HepG2 (cell line): ENCODE measurements around the gene MSMO1. TPM values are rescaled to one million over a fixed set of nuclear protein-coding genes. Genes with fewer than 3 reads are reported as not detected.
A peak's percentile ranks its signal among the peaks of the same experiment; 100 is the strongest.

Experiments used
- FOXA3 ChIP-seq: IDR thresholded peaks from 2 replicates; pipeline ENCODE4 v1.6.1; 2016; ENCODE audit warnings: missing genetic modification reagents, missing compliant biosample characterization
- GTF3A ChIP-seq: sonication (generic); formaldehyde crosslinking; conservative IDR thresholded peaks from 2 replicates; pipeline ENCODE4 v1.4.0; 2020; ENCODE audit warnings: mild to moderate bottlenecking, missing genetic modification reagents
- HDAC2 ChIP-seq: sonication (generic); formaldehyde crosslinking; IDR thresholded peaks from 2 replicates; pipeline ENCODE4 v1.4.0; 2020; ENCODE audit warnings: missing genetic modification reagents
- ISL2 ChIP-seq: sonication (generic); formaldehyde crosslinking; IDR thresholded peaks from 2 replicates; pipeline ENCODE4 v1.5.0; 2020; ENCODE audit warnings: missing genetic modification reagents
- RAD21 ChIP-seq: fragments of 450-650 bp; formaldehyde crosslinking; IDR thresholded peaks from 2 replicates; pipeline ENCODE4 v1.5.0; 2020; ENCODE audit warnings: mild to moderate bottlenecking
- SP140L ChIP-seq: sonication (generic); formaldehyde crosslinking; IDR thresholded peaks from 2 replicates; pipeline ENCODE4 v1.4.0; 2020; ENCODE audit warnings: missing genetic modification reagents, borderline replicate concordance
- ZNF12 ChIP-seq: sonication (generic); formaldehyde crosslinking; IDR thresholded peaks from 2 replicates; pipeline ENCODE4 v1.5.0; 2020; ENCODE audit warnings: missing genetic modification reagents
- ZSCAN25 ChIP-seq: sonication (generic); formaldehyde crosslinking; IDR thresholded peaks from 2 replicates; pipeline ENCODE4 v1.8.0; 2022; ENCODE audit warnings: mild to moderate bottlenecking, missing genetic modification reagents
- polyA plus RNA-seq, 8 experiments: library from polyadenylated mRNA; depleted of rRNA in 3 of 8; stranded (reverse) in 7 of 8; unstranded in 1 of 8; fragments of >200 nt; fragmentation: Illumina TruSeq in 4 of 8; extraction: Trizol in 4 of 8; gene quantifications; 2 replicates each; pipeline versions ENCODE4 v1.2.1 to v1.2.3, GENCODE V29; 2011 to 2016; ENCODE audit warnings: low read depth in 4 of 8, missing spikeins in 1 of 8, mixed read lengths in 1 of 8; ENCODE audit not compliant: insufficient read depth in 1 of 8
- total RNA-seq, 5 experiments: library from RNA; depleted of rRNA; stranded (reverse); fragments of >200 nt; fragmentation: Illumina TruSeq; extraction: Trizol; gene quantifications; 2 replicates each; pipeline ENCODE4 v1.2.3, GENCODE V29; 2016; ENCODE audit warnings: low read depth in 1 of 5
- TF ChIP-seq, protein P1 (sequence below): sonication (generic); formaldehyde crosslinking; IDR thresholded peaks from 2 replicates; pipeline ENCODE4 v1.8.1; 2023; ENCODE audit warnings: mild to moderate bottlenecking, missing genetic modification reagents
- TF ChIP-seq, protein P2 (sequence below): sonication (generic); formaldehyde crosslinking; IDR thresholded peaks from 2 replicates; pipeline ENCODE4 v1.5.1; 2020; ENCODE audit warnings: mild to moderate bottlenecking, missing genetic modification reagents
- TF ChIP-seq, protein P3 (sequence below): sonication (generic); formaldehyde crosslinking; IDR thresholded peaks from 2 replicates; pipeline ENCODE4 v1.4.0; 2020; ENCODE audit warnings: missing genetic modification reagents
- TF ChIP-seq, protein P4 (sequence below): sonication (generic); formaldehyde crosslinking; IDR thresholded peaks from 2 replicates; pipeline ENCODE4 v1.5.1; 2020; ENCODE audit warnings: missing genetic modification reagents, mild to moderate bottlenecking, borderline replicate concordance
- TF ChIP-seq, protein P5 (sequence below): sonication (generic); formaldehyde crosslinking; IDR thresholded peaks from 2 replicates; pipeline ENCODE4 v1.5.1; 2020; ENCODE audit warnings: mild to moderate bottlenecking, missing genetic modification reagents, moderate library complexity
- TF ChIP-seq, protein P6 (sequence below), 2 experiments: sonication (generic) in 1 of 2; formaldehyde crosslinking in 1 of 2; IDR thresholded peaks; 2 replicates each; pipeline versions ENCODE4 v1.4.0 to v1.6.1; 2018 to 2020; ENCODE audit warnings: missing genetic modification reagents in 2 of 2, borderline replicate concordance in 1 of 2, low read depth in 1 of 2, mild to moderate bottlenecking in 1 of 2, missing biosample characterization in 1 of 2

MSMO1 gene
- total and polyA plus RNA-seq, 2 of the 13 experiments (the other 11 are each of a cell fraction or from before 2014, with no cell fraction given): 98.1 to 216 TPM

DNA sequence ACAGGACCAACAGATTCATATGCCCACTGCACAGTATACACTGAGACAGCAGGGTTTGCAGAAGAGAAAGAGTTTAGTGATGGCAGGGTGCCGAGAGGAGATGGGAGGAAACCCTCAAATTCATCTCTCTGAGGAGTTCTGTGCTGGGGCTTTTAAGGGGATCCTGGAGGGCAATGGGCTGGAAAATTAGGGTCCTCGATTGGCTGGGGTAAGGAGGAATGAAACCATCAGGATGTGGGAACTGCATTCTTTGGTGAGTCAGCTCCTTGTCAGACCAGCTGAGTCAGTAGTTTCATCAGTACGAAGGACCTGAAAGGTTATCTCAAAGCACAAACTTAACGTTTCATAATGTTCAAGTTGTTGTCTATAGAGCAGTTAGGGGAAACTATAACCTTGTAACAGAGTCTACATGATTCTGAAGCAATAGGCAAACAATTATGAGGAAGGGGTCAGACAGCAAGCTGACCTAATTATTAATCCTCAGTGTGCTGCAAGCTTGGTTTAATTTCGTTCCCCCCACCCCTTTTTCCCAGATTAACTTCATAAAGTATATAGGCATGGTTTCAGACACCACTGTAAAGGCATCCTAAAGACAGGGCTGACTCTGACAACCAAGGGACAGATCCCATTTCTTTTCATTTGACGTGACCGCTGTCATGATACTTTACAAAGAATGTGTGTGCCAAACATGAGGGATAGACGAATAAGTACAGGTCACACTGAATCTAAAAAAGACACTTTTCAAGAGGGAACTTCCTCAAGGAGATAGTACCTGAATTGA lies 1.5 kb upstream of the MSMO1 start (continued):
- TF ChIP-seq, protein P1, sequence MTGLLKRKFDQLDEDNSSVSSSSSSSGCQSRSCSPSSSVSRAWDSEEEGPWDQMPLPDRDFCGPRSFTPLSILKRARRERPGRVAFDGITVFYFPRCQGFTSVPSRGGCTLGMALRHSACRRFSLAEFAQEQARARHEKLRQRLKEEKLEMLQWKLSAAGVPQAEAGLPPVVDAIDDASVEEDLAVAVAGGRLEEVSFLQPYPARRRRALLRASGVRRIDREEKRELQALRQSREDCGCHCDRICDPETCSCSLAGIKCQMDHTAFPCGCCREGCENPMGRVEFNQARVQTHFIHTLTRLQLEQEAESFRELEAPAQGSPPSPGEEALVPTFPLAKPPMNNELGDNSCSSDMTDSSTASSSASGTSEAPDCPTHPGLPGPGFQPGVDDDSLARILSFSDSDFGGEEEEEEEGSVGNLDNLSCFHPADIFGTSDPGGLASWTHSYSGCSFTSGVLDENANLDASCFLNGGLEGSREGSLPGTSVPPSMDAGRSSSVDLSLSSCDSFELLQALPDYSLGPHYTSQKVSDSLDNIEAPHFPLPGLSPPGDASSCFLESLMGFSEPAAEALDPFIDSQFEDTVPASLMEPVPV (CRISPR knock-in tag): no peak
- no peak for TF ChIP-seq ZNF12
- no peak for TF ChIP-seq RAD21 (CRISPR knock-in tag)
- TF ChIP-seq ZSCAN25: no peak
- TF ChIP-seq, protein P2, sequence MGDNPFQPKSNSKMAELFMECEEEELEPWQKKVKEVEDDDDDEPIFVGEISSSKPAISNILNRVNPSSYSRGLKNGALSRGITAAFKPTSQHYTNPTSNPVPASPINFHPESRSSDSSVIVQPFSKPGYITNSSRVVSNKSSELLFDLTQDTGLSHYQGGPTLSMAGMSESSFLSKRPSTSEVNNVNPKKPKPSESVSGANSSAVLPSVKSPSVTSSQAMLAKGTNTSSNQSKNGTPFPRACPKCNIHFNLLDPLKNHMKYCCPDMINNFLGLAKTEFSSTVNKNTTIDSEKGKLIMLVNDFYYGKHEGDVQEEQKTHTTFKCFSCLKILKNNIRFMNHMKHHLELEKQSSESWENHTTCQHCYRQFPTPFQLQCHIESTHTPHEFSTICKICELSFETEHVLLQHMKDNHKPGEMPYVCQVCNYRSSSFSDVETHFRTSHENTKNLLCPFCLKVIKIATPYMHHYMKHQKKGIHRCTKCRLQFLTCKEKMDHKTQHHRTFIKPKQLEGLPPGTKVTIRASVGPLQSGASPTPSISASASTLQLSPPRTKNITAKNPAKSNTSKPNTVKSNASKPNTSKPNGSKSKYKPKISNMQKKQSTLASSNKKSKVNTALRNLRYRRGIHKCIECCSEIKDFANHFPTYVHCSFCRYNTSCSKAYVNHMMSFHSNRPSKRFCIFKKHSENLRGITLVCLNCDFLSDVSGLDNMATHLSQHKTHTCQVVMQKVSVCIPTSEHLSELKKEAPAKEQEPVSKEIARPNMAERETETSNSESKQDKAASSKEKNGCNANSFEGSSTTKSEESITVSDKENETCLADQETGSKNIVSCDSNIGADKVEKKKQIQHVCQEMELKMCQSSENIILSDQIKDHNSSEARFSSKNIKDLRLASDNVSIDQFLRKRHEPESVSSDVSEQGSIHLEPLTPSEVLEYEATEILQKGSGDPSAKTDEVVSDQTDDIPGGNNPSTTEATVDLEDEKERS: 0 out of 2 replicates have a peak, but pooled peaks have one; percentile 54
- TF ChIP-seq, protein P3, sequence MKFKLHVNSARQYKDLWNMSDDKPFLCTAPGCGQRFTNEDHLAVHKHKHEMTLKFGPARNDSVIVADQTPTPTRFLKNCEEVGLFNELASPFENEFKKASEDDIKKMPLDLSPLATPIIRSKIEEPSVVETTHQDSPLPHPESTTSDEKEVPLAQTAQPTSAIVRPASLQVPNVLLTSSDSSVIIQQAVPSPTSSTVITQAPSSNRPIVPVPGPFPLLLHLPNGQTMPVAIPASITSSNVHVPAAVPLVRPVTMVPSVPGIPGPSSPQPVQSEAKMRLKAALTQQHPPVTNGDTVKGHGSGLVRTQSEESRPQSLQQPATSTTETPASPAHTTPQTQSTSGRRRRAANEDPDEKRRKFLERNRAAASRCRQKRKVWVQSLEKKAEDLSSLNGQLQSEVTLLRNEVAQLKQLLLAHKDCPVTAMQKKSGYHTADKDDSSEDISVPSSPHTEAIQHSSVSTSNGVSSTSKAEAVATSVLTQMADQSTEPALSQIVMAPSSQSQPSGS (CRISPR knock-in tag): peak; percentile 65; the same call in 1 of the 2 replicates
- TF ChIP-seq, protein P4, sequence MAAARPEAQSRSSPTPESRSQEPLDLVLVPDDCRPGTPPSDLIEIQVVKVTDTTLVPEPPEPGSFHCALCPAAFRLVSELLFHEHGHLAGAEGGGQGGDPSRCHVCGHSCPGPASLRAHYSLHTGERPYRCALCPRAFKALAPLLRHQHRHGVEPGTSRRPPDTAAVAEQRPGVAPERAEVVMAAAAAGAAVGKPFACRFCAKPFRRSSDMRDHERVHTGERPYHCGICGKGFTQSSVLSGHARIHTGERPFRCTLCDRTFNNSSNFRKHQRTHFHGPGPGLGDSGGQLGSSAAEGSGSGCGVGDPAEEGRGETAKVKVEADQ (CRISPR knock-in tag): 0 out of 2 replicates have a peak, but pooled peaks have one; percentile 23
- peak; percentile 47 for TF ChIP-seq FOXA3 (CRISPR knock-in tag)
- TF ChIP-seq SP140L (CRISPR knock-in tag): peak; percentile 73; the same call in 1 of the 2 replicates
- peak; percentile 36; the same call in 1 of the 2 replicates for TF ChIP-seq HDAC2
- TF ChIP-seq, protein P5, sequence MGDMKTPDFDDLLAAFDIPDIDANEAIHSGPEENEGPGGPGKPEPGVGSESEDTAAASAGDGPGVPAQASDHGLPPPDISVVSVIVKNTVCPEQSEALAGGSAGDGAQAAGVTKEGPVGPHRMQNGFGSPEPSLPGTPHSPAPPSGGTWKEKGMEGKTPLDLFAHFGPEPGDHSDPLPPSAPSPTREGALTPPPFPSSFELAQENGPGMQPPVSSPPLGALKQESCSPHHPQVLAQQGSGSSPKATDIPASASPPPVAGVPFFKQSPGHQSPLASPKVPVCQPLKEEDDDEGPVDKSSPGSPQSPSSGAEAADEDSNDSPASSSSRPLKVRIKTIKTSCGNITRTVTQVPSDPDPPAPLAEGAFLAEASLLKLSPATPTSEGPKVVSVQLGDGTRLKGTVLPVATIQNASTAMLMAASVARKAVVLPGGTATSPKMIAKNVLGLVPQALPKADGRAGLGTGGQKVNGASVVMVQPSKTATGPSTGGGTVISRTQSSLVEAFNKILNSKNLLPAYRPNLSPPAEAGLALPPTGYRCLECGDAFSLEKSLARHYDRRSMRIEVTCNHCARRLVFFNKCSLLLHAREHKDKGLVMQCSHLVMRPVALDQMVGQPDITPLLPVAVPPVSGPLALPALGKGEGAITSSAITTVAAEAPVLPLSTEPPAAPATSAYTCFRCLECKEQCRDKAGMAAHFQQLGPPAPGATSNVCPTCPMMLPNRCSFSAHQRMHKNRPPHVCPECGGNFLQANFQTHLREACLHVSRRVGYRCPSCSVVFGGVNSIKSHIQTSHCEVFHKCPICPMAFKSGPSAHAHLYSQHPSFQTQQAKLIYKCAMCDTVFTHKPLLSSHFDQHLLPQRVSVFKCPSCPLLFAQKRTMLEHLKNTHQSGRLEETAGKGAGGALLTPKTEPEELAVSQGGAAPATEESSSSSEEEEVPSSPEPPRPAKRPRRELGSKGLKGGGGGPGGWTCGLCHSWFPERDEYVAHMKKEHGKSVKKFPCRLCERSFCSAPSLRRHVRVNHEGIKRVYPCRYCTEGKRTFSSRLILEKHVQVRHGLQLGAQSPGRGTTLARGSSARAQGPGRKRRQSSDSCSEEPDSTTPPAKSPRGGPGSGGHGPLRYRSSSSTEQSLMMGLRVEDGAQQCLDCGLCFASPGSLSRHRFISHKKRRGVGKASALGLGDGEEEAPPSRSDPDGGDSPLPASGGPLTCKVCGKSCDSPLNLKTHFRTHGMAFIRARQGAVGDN: no peak
- TF ChIP-seq ISL2 (CRISPR knock-in tag): 0 out of 2 replicates have a peak, but pooled peaks have one; percentile 28
- TF ChIP-seq GTF3A: no peak
- TF ChIP-seq, protein P6, sequence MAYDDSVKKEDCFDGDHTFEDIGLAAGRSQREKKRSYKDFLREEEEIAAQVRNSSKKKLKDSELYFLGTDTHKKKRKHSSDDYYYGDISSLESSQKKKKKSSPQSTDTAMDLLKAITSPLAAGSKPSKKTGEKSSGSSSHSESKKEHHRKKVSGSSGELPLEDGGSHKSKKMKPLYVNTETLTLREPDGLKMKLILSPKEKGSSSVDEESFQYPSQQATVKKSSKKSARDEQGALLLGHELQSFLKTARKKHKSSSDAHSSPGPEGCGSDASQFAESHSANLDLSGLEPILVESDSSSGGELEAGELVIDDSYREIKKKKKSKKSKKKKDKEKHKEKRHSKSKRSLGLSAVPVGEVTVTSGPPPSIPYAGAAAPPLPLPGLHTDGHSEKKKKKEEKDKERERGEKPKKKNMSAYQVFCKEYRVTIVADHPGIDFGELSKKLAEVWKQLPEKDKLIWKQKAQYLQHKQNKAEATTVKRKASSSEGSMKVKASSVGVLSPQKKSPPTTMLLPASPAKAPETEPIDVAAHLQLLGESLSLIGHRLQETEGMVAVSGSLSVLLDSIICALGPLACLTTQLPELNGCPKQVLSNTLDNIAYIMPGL (CRISPR knock-in tag; IDR thresholded peaks at IDR 0.05; ENCODE audit: borderline replicate concordance in 1 of 2, low read depth in 1 of 2): no peak
